ENCODE results near the gene SLC7A7. TPM values are rescaled to one million over a fixed set of nuclear protein-coding genes. Genes with fewer than 3 reads are reported as not detected.
"Not testable (repeated sequence)": the region's sequence is repeated elsewhere in the genome, so short reads cannot be mapped to it uniquely, and the experiment has no call there.

SLC7A7 gene
- total RNA-seq, 2 experiments from 2014 or later = 0.23 TPM; not detected in 1

GRCh38 chr14:22798528-22798927 is 16.7 kb downstream of the SLC7A7 start:
- no peak overlapping the region for H3K27ac Mint-ChIP-seq
- H3K27me3 Mint-ChIP-seq (ENCODE audit: low read depth) = peaks cover 43% of the 10 kb centered on the region
- H3K9me3 Mint-ChIP-seq (ENCODE audit: insufficient read depth) = no peaks in the 10 kb centered on the region
- H3K4me3 Mint-ChIP-seq = no peak overlapping the region
- H3K4me1 Mint-ChIP-seq (ENCODE audit: low read depth) = no peaks in the 10 kb centered on the region
- POLR2A ChIA-PET = no interaction called here
- ATAC-seq (no peak), DNase-seq (no peak)
- no peaks in the 10 kb centered on the region for H3K36me3 Mint-ChIP-seq (ENCODE audit: low read depth)
- CTCF ChIA-PET = interaction anchor here (0.7 kb wide), 1 partner anchor 8 kb away, joined by 3 read pairs; no protein-coding TSS in a partner anchor

DNA sequence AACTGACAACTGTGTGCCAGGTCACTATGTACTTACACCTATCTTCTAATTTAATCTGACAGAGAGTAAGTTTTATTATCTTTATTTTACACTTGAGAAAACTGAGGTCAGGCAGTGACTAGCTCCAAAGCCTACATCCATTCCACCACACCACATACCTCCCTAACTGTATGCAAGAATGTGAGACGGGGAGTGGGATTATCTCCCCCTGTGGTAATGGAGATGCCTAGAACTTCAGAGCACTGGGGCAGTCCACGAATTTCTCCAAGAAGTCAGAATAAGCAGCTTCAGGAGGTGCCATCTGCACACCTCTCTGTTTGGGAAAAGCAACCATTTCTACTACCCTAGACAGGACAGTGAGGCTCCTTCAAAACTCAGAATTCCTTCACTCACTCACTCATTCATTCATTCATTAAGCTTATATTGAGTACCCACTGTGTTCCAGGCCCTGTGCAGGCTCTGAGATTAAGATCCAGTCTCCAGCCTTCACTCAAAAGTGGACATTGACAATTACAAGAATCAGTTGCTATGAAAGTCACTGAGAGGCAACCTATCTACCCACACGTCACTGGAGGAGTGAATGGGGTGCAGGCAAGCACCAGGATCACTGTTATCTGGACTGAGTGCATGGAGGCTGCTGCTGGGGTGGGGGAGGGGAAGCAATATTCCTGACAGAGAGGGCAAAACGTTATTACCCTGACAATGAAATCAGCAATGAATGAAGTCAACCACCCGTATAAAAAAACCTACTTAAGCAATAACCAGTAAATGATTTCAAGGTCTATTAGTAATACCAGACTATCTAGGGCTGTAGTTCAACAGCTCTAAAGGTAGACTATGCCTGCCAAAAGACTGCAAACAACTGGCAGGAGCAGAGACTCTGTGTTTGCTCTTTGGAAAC is 18.0 kb downstream of the SLC7A7 start:
- H3K27ac Mint-ChIP-seq = no peak overlapping the region
- no peak overlapping the region for H3K4me3 Mint-ChIP-seq
- CTCF ChIA-PET = interaction anchor here (0.6 to 1.4 kb wide), 2 partner anchors 26 to 52 kb away, joined by 4 to 6 read pairs; no protein-coding TSS in a partner anchor
- no peaks in the 10 kb centered on the region for H3K4me1 Mint-ChIP-seq (ENCODE audit: low read depth)
- POLR2A ChIA-PET = interaction anchor here (0.6 kb wide), 1 partner anchor 1092 kb away, joined by 3 read pairs; no protein-coding TSS in a partner anchor
- no peak for DNase-seq
- no peaks in the 10 kb centered on the region for H3K9me3 Mint-ChIP-seq (ENCODE audit: insufficient read depth)
- peaks cover 37% of the 10 kb centered on the region for H3K27me3 Mint-ChIP-seq (ENCODE audit: low read depth)
- H3K36me3 Mint-ChIP-seq (ENCODE audit: low read depth) = no peaks in the 10 kb centered on the region
- ATAC-seq = no peak

GRCh38 chr14:22796087-22796707 is 19.0 kb downstream of the SLC7A7 start:
- ATAC-seq (no peak), DNase-seq (no peak)
- Mint-ChIP-seq H3K4me1 (ENCODE audit: low read depth) (no peaks in the 10 kb centered on the region), H3K27ac (no peak overlapping the region), H3K9me3 (ENCODE audit: insufficient read depth) (no peaks in the 10 kb centered on the region), H3K27me3 (ENCODE audit: low read depth) (peaks cover 34% of the 10 kb centered on the region), H3K4me3 (no peak overlapping the region), H3K36me3 (ENCODE audit: low read depth) (no peaks in the 10 kb centered on the region)
- ChIA-PET POLR2A (interaction anchor here (0.9 kb wide), 1 partner anchor 30 kb away, joined by 3 read pairs; the partner anchor contains the start of gene OXA1L), CTCF (interaction anchor here (0.7 to 1.4 kb wide), 2 partner anchors 27 to 104 kb away, joined by 3 to 6 read pairs; no protein-coding TSS in a partner anchor)

- ATAC-seq (no peak), DNase-seq (no peak)
- H3K36me3 Mint-ChIP-seq (ENCODE audit: low read depth) = no peaks in the 10 kb centered on the region
- H3K27ac Mint-ChIP-seq = no peak overlapping the region
- ChIA-PET CTCF (no interaction called here), POLR2A (no interaction called here)
- peaks cover 27% of the 10 kb centered on the region for H3K27me3 Mint-ChIP-seq (ENCODE audit: low read depth)
- H3K4me3 Mint-ChIP-seq = no peak overlapping the region
- H3K9me3 Mint-ChIP-seq (ENCODE audit: insufficient read depth) = no peaks in the 10 kb centered on the region
- H3K4me1 Mint-ChIP-seq (ENCODE audit: low read depth) = peaks cover 4% of the 10 kb centered on the region
These were observed 20.7 kb downstream of the SLC7A7 start for GRCh38 chr14:22794551-22794951.

GRCh38 chr14:22793976-22794375 is 21.3 kb downstream of the SLC7A7 start:
- no peak for DNase-seq
- peaks cover 24% of the 10 kb centered on the region for H3K27me3 Mint-ChIP-seq (ENCODE audit: low read depth)
- peaks cover 4% of the 10 kb centered on the region for H3K4me1 Mint-ChIP-seq (ENCODE audit: low read depth)
- H3K27ac Mint-ChIP-seq = no peak overlapping the region
- POLR2A ChIA-PET = no interaction called here
- no peak overlapping the region for H3K4me3 Mint-ChIP-seq
- no peaks in the 10 kb centered on the region for H3K9me3 Mint-ChIP-seq (ENCODE audit: insufficient read depth)
- no peak for ATAC-seq
- no peaks in the 10 kb centered on the region for H3K36me3 Mint-ChIP-seq (ENCODE audit: low read depth)
- CTCF ChIA-PET = no interaction called here

- H3K27me3 Mint-ChIP-seq (ENCODE audit: low read depth) = peaks cover 20% of the 10 kb centered on the region
- DNase-seq; H3K4me1 Mint-ChIP-seq (ENCODE audit: low read depth); ATAC-seq; H3K36me3 Mint-ChIP-seq (ENCODE audit: low read depth); H3K9me3 Mint-ChIP-seq (ENCODE audit: insufficient read depth); H3K4me3 Mint-ChIP-seq; H3K27ac Mint-ChIP-seq; CTCF ChIA-PET; POLR2A ChIA-PET: not testable (repeated sequence)
These were observed 21.7 kb downstream of the SLC7A7 start for GRCh38 chr14:22793550-22793949.

- no peaks in the 10 kb centered on the region for H3K36me3 Mint-ChIP-seq (ENCODE audit: low read depth)
- POLR2A ChIA-PET = interaction anchor here (1.0 kb wide), 1 partner anchor 26 kb away, joined by 3 read pairs; the partner anchor contains the start of gene OXA1L
- no peaks in the 10 kb centered on the region for H3K9me3 Mint-ChIP-seq (ENCODE audit: insufficient read depth)
- ATAC-seq (no peak), DNase-seq (no peak)
- no peak overlapping the region for H3K27ac Mint-ChIP-seq
- peaks cover 16% of the 10 kb centered on the region for H3K27me3 Mint-ChIP-seq (ENCODE audit: low read depth)
- peaks cover 4% of the 10 kb centered on the region for H3K4me1 Mint-ChIP-seq (ENCODE audit: low read depth)
- CTCF ChIA-PET = no interaction called here
- no peak overlapping the region for H3K4me3 Mint-ChIP-seq
These were observed 23.1 kb downstream of the SLC7A7 start for GRCh38 chr14:22792158-22792557.

DNA sequence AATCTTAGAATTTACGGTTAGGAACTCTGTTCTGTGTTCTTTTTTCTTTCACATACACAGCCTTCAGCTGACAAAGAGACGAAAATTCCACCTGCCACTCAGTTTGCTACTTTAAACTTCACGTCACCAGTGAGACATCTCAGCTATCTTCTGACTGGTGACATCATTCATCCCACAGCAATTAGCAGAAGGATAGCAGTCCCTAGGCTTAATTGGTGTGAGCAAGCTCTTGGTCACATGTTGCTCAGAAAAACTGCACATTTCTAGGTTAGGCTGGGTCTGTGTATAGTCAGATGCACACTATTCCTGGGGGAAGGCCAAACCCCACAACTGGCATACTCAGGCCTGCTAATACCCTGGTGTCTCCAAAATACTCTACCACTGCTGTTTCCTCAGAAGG is 23.9 kb downstream of the SLC7A7 start:
- ChIA-PET CTCF (interaction anchor here (0.9 to 1.6 kb wide), 2 partner anchors 11 to 192 kb away, joined by 3 to 4 read pairs; no protein-coding TSS in a partner anchor), POLR2A (interaction anchor here (1.0 kb wide), 1 partner anchor 25 kb away, joined by 3 read pairs; the partner anchor contains the start of gene OXA1L)
- Mint-ChIP-seq H3K36me3 (ENCODE audit: low read depth) (no peaks in the 10 kb centered on the region), H3K4me3 (no peak overlapping the region), H3K4me1 (ENCODE audit: low read depth) (peaks cover 4% of the 10 kb centered on the region), H3K27ac (no peak overlapping the region), H3K9me3 (ENCODE audit: insufficient read depth) (no peaks in the 10 kb centered on the region), H3K27me3 (ENCODE audit: low read depth) (peaks cover 12% of the 10 kb centered on the region)
- no peak for ATAC-seq
- no peak for DNase-seq

- DNase-seq = no peak
- Mint-ChIP-seq H3K9me3 (ENCODE audit: insufficient read depth) (no peaks in the 10 kb centered on the region), H3K27ac (no peak overlapping the region), H3K4me1 (ENCODE audit: low read depth) (peaks cover 4% of the 10 kb centered on the region), H3K36me3 (ENCODE audit: low read depth) (no peaks in the 10 kb centered on the region), H3K27me3 (ENCODE audit: low read depth) (peaks cover 4% of the 10 kb centered on the region), H3K4me3 (no peak overlapping the region)
- ChIA-PET CTCF (interaction anchor here (0.6 kb wide), 1 partner anchor 22 kb away, joined by 3 read pairs; no protein-coding TSS in a partner anchor), POLR2A (no interaction called here)
- no peak for ATAC-seq
These were observed 28.6 kb downstream of the SLC7A7 start for GRCh38 chr14:22786685-22787084.

DNA sequence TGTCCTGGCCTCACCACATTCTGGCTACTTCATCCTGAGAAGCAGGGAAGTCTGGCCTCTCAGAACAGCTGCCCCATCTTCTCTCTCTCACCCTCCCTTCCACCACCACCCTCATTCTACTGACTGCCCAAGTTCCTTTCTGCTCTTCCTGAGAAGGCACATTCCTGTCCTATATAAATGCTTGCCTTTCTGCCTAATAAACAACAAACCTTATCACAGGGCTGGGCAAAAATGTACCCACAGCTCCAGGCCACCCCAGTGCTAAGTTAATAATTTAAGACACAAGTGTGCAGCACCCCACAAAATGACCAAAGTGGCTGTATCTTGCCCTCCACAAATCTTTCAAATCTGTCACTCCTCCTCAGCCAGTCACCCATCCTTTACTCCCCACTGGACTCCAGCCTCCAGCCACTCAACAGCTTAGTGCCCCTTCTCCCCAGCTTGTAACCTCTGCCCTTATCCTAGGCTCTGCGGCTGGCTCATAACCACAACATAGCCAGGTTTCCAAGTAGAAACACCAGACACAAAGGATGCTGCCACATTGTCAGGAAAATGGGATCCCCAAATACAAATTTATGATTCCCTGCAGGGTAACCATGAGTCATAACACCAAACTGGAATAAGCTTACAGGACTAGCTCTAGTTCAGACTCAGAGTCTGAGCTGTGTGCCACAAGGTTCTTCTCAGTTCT is 33.8 kb downstream of the SLC7A7 start:
- Mint-ChIP-seq H3K4me3 (no peak overlapping the region), H3K36me3 (ENCODE audit: low read depth) (no peaks in the 10 kb centered on the region), H3K27ac (no peak overlapping the region), H3K4me1 (ENCODE audit: low read depth) (no peaks in the 10 kb centered on the region), H3K9me3 (ENCODE audit: insufficient read depth) (no peaks in the 10 kb centered on the region), H3K27me3 (ENCODE audit: low read depth) (no peaks in the 10 kb centered on the region)
- CTCF ChIA-PET = interaction anchor here (1.0 kb wide), 1 partner anchor 43 kb away, joined by 3 read pairs; no protein-coding TSS in a partner anchor
- no peak for DNase-seq
- no peak for ATAC-seq
- POLR2A ChIA-PET = interaction anchor here (0.5 kb wide), 1 partner anchor 16 kb away, joined by 3 read pairs; no protein-coding TSS in a partner anchor

DNA sequence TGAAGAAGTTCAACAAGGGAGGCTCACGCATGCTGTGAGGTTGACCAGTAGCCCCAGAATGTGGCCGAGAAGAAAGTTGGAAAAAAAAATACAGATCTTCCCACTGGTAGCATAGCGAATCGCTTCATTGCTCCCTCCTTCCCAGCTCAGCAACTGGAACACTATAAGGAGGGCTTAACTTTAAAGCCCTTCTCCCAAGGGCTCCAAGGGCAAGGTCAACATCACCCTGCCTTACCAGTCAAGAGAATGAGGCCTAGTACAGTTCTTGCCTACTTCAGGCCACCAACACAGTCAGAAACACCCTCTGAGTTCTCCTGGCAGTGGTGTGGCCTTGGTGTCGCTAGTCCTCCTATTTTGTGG is 34.3 kb downstream of the SLC7A7 start:
- no peaks in the 10 kb centered on the region for H3K27me3 Mint-ChIP-seq (ENCODE audit: low read depth)
- no peak overlapping the region for H3K27ac Mint-ChIP-seq
- CTCF ChIA-PET = interaction anchor here (0.7 to 1.0 kb wide), 2 partner anchors 10 to 44 kb away, joined by 3 to 4 read pairs; no protein-coding TSS in a partner anchor
- DNase-seq (no peak), ATAC-seq (no peak)
- H3K4me3 Mint-ChIP-seq = no peak overlapping the region
- H3K36me3 Mint-ChIP-seq (ENCODE audit: low read depth) = peaks cover 1% of the 10 kb centered on the region
- POLR2A ChIA-PET = interaction anchor here (0.5 to 0.6 kb wide), 2 partner anchors 16 to 40 kb away, joined by 3 to 4 read pairs; no protein-coding TSS in a partner anchor
- H3K9me3 Mint-ChIP-seq (ENCODE audit: insufficient read depth) = no peaks in the 10 kb centered on the region
- no peaks in the 10 kb centered on the region for H3K4me1 Mint-ChIP-seq (ENCODE audit: low read depth)
